Measurements from ENCODE around the gene ERN1. TPM values are rescaled to one million over a fixed set of nuclear protein-coding genes. Genes with fewer than 3 reads are reported as not detected.

ERN1 gene
- total and polyA plus RNA-seq, 2 donors (not counting 3 experiments of a cell fraction or from before 2014, with no cell fraction given) = 9.1 to 21.5 TPM

DNA sequence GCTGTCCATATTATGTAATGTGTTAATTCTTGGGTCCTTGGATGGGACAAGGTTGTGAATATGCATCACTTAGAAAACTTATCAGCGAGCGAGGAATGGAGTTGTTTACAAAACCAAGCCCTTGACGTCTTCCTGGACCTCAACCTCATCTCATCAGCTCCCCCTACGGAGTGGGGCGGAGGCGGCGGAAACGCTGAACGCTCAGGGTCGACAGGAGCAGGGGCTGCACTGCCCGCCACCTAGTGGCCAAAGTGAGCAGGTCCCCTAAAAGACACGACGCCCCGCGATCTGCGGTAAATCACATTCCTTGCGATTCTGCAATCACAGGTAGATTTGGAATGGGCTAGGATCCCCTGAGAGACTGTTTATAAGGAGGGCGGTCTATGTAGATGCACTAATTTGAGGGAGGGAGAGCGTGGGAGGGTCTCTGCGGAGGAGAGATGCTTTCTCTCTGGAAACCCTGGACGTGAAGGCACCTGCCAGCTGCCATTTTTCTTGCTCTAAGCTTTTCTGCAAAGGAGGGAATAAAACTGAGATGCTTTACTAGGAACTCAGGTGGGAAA is 104.1 kb downstream of the ERN1 start:
- POLR2A ChIA-PET = interaction anchor here (1.0 to 1.5 kb wide), 3 partner anchors 21 to 25 kb away, joined by 3 to 5 read pairs (median 3); no protein-coding TSS in a partner anchor
- H3K4me3 ChIP-seq (replicated peaks in 1 of 3; ENCODE audit: insufficient read depth in 1 of 3, low read depth in 1 of 3, low read length in 3 of 3) = no peak overlapping the region
- dilution Hi-C loops (cut with MboI; ENCODE audit: extremely low pct_ligation_motif_present, low sequenced_read_pairs) = loop anchor here (25.0 kb wide), 1 partner anchor 111 kb away; the partner anchor contains the start of gene ERN1
- CTCF ChIA-PET = interaction anchor here (0.6 to 15.1 kb wide), 40 partner anchors 9 to 265 kb away, joined by 3 to 802 read pairs (median 6); partner anchors contain the start of genes CSHL1, ERN1, GH1 and PRR29
- no peak overlapping the region for H3K9ac ChIP-seq (replicated peaks; ENCODE audit: extremely low read depth, insufficient read depth, low read length)
- no peaks in the 10 kb centered on the region for H3K27me3 ChIP-seq (ENCODE audit: control insufficient read depth in 2 of 2, insufficient read depth in 2 of 2, low read length in 2 of 2)
- DNase-seq (ENCODE audit: low read depth, low spot score) = peak; percentile 82
- H3K9me3 ChIP-seq (replicated peaks; ENCODE audit: control insufficient read depth, insufficient read depth, low read length) = no peaks in the 10 kb centered on the region
- BruUV-seq (replicated peaks) = no TSS peak
- intact Hi-C loops (cut with micrococcal nuclease) = loop anchor here (1.0 kb wide), 3 partner anchors 20 to 107 kb away; partner anchors contain the start of gene PRR29
- H3K79me2 ChIP-seq (ENCODE audit: control insufficient read depth, insufficient read depth, low read length) = peaks cover 1% of the 10 kb centered on the region
- H3K4me1 ChIP-seq (ENCODE audit: control insufficient read depth, extremely low read depth, insufficient read depth, low read length) = peaks cover 29% of the 10 kb centered on the region
- peak overlapping the region; percentile 53 for H3K4me2 ChIP-seq (ENCODE audit: insufficient read depth, low read length)
- FAIRE-seq = peak; percentile 67
- TF ChIP-seq FOS (IDR thresholded peaks at IDR 0.05; ENCODE audit: borderline replicate concordance, insufficient read depth, low read length) (no peak), EZH2 (IDR thresholded peaks at IDR 0.05; ENCODE audit: borderline replicate concordance, low read depth, low read length, severe bottlenecking) (no peak), POLR2AphosphoS5 (IDR thresholded peaks at IDR 0.05; ENCODE audit: insufficient read depth, low read depth, low read length) (peak; percentile 24), JUN (IDR thresholded peaks at IDR 0.05; ENCODE audit: borderline replicate concordance, insufficient read depth, insufficient read length, low read depth) (no peak), MYC (IDR thresholded peaks at IDR 0.05; ENCODE audit: low read depth, low read length) (no peak), POLR2A (IDR thresholded peaks at IDR 0.05; ENCODE audit: low read depth, low read length) (no peak), GATA2 (IDR thresholded peaks at IDR 0.05; ENCODE audit: insufficient read depth, insufficient read length, low read depth, low read length) (no peak)
- TF ChIP-seq, protein P1, sequence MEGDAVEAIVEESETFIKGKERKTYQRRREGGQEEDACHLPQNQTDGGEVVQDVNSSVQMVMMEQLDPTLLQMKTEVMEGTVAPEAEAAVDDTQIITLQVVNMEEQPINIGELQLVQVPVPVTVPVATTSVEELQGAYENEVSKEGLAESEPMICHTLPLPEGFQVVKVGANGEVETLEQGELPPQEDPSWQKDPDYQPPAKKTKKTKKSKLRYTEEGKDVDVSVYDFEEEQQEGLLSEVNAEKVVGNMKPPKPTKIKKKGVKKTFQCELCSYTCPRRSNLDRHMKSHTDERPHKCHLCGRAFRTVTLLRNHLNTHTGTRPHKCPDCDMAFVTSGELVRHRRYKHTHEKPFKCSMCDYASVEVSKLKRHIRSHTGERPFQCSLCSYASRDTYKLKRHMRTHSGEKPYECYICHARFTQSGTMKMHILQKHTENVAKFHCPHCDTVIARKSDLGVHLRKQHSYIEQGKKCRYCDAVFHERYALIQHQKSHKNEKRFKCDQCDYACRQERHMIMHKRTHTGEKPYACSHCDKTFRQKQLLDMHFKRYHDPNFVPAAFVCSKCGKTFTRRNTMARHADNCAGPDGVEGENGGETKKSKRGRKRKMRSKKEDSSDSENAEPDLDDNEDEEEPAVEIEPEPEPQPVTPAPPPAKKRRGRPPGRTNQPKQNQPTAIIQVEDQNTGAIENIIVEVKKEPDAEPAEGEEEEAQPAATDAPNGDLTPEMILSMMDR (IDR thresholded peaks at IDR 0.05; ENCODE audit: extremely low read depth in 1 of 2, insufficient read depth in 1 of 2, low read depth in 1 of 2, low read length in 2 of 2) = peak; percentile 98
- TF ChIP-seq, protein P2, sequence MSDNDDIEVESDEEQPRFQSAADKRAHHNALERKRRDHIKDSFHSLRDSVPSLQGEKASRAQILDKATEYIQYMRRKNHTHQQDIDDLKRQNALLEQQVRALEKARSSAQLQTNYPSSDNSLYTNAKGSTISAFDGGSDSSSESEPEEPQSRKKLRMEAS (IDR thresholded peaks at IDR 0.05; ENCODE audit: insufficient read depth, insufficient read length) = no peak
- H2AFZ ChIP-seq (ENCODE audit: low read depth, low read length) = peak overlapping the region; percentile 67
- no peaks in the 10 kb centered on the region for H4K20me1 ChIP-seq (replicated peaks; ENCODE audit: control insufficient read depth, extremely low read depth, insufficient read depth, low read length)
- H3K9me1 ChIP-seq (replicated peaks; ENCODE audit: control insufficient read depth, extremely low read depth, insufficient read depth, low read length) = no peaks in the 10 kb centered on the region
- H3K27ac ChIP-seq (ENCODE audit: insufficient read depth, low read depth, low read length) = peak overlapping the region; percentile 43
- H3K36me3 ChIP-seq (ENCODE audit: control insufficient read depth in 2 of 2, extremely low read depth in 1 of 2, insufficient read depth in 2 of 2, low read length in 2 of 2) = no peaks in the 10 kb centered on the region
